Retinal pigment epithelial cell (primary cell): ENCODE data around the gene GDF7.

Experiments used
- DNase-seq: peaks from one replicate; pipeline ENCODE4 v3.0.0-alpha.2; 2010; ENCODE audit warnings: low read depth
- H3K4me3 ChIP-seq: 2 replicates; pipeline ENCODE4 v1.5.1; 2011; ENCODE audit warnings: mild to moderate bottlenecking, low read length, control low read depth, moderate library complexity
- TF ChIP-seq, protein P1 (sequence below): conservative IDR thresholded peaks from 2 replicates; pipeline ENCODE4 v1.5.1; 2011; ENCODE audit warnings: low read depth, low read length, control low read depth, inconsistent platforms

The GDF7 gene

DNA sequence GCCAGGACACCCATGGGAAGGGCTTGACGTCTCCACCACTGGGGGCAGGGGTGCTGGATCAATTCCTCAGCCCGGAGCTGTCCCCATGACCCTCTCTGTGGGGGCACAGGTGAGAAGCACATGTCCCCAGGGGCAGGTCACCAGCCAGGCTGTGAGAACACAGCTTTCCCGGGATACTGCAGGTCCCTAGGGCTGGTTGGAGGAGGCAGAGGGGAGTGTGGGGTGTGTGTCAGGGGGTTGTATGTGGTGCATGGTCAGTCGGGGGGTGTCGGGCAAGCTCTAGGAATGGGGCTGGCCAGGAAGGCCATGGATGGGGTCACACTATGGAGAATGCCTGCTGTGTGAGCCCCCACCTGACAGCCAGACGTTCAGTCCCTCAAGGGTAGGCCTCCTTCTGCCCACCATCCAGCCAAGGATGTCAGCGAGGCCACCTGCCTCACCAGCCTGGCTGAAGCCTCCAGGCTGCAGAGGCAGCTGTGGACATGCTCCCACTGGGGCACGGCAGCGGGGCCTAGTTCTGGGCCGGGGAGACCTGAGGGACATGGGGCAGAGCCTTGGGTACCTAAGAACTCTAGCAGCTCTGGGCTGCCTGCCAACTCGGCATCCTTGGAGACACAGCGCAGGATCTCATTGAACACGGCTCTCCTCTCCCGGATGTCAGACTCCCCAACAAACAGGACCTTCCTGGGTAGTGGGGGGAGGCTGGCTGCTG is 26.4 kb upstream of the GDF7 start:
- TF ChIP-seq, protein P1, sequence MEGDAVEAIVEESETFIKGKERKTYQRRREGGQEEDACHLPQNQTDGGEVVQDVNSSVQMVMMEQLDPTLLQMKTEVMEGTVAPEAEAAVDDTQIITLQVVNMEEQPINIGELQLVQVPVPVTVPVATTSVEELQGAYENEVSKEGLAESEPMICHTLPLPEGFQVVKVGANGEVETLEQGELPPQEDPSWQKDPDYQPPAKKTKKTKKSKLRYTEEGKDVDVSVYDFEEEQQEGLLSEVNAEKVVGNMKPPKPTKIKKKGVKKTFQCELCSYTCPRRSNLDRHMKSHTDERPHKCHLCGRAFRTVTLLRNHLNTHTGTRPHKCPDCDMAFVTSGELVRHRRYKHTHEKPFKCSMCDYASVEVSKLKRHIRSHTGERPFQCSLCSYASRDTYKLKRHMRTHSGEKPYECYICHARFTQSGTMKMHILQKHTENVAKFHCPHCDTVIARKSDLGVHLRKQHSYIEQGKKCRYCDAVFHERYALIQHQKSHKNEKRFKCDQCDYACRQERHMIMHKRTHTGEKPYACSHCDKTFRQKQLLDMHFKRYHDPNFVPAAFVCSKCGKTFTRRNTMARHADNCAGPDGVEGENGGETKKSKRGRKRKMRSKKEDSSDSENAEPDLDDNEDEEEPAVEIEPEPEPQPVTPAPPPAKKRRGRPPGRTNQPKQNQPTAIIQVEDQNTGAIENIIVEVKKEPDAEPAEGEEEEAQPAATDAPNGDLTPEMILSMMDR: no peak
- DNase-seq: no peak
- H3K4me3 ChIP-seq: no peak overlapping the region

DNA sequence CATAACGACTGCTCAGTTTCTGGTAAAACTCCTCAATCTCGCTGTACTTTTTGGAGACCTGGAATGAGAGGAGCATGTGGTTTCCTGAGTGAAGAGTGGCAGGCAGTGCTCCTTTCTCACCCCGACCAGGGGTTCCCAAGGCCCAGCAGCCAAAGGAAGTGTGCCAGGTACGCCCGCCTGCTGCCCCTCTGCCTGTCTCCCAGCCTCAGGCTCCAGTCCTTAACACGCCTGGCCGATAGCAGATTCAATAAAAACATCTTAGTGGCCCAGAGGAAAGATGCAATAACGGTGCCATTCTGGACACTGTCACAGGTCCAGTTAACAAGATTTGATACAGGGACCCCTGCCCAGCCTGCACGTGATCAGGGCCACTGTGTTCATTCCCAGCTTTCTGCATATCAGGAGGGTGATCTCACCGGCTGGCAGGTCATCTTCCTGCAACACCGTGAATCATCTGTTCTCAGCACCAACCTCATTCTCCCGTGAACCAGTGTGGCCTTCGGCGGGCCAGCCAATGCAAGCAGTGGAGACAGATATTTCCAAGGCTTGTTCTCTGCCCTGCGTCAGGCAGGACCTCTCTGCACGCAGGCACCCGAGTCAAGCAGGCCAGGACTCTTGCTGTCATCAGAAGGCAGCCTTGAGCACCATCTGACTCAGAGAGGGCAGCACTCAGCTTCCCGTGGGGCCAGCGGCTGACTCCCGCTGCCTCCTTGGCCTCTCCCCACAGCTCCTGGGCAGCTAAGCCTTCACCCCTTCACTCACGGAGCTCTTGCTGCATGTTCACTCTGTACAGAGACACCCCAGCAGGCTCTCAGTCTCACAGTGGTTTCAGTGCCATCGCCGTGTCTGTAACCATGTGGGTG is 25.6 kb upstream of the GDF7 start:
- TF ChIP-seq, protein P1: no peak
- DNase-seq: no peak
- no peak overlapping the region for H3K4me3 ChIP-seq

DNA sequence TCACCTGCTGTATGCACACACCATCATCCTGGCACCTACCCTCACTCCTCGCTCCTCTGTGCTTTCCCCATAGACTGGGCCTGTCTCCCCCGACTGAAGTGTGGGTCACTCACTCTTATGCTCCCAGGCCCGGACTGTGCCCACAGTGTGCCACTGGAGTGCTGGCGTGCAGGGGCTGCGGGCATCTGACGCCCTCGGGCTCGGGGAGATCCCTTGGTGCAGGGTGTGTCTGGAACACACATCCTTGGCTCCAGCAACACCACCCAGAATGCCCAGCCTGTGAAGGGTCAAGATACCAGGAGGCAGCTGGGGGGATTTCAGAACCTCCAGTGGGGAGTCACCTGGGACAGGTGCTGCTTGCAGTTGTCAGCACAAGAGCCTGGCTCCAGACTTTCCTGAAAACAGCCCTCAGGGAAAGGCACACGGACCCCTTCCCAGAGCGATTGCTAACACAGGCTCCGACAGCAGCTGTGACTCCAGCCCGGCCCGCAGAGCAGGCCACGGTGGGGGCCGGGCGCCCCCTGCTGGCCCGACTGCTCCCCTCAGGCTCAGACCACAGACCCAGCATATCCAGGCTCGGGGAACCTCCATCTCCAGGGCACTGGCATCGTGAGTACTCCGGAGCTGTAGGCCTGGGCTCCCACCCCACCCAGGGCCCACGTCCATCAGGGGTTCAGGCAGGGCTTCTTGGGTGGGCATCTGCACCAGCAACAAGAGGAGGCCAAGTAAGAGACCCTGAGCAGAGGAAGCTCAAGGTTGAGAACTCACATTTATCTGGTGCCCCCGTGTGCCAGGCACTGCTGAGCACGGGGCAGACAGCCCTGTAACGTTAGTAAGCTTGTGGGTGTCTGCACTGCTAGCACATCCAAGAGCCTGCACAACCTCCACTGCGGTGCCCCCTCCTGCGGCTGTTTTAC is 24.6 kb upstream of the GDF7 start:
- TF ChIP-seq, protein P1: peak; percentile 95
- no peak overlapping the region for H3K4me3 ChIP-seq
- DNase-seq: no peak

DNA sequence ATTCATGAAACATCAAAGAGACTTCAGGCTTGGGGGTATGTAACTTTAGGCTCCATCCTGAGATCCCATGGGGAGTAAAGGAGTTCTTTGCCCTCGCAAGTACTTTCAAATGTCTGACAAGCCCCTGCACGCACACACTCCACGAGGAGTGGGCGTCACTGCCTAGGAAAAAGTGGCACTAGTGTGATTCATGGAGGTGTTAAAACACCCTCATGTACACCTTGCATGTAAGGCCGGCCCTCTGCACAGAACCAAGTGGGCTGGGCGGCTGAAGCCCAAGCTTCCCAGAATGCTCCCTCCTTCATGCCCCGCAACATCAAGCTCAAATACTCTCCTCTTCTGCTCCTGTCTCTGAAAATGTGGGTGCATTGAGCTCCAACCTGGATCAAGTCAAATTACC is 23.9 kb upstream of the GDF7 start:
- no peak for DNase-seq
- H3K4me3 ChIP-seq: no peak overlapping the region
- TF ChIP-seq, protein P1: no peak

DNA sequence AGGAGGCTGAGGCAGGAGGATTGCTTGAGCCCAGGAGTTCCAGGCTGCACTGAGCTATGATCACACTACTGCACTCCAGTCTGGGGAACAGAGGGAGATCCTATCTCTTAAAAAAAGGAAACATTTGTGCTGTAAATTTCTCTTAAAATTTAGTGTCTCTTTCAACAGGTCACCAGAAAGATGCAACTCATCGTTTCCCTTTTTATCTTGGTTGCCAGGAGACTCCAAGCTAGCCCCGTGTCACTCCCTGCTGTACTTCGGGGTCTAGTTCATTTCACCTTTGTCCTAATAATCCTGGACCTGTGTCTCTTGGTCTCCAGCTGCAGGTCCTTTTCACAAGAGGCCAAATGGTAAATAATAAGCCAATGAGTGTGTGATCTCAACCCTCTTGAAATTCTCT is 23.1 kb upstream of the GDF7 start:
- DNase-seq: no peak

DNA sequence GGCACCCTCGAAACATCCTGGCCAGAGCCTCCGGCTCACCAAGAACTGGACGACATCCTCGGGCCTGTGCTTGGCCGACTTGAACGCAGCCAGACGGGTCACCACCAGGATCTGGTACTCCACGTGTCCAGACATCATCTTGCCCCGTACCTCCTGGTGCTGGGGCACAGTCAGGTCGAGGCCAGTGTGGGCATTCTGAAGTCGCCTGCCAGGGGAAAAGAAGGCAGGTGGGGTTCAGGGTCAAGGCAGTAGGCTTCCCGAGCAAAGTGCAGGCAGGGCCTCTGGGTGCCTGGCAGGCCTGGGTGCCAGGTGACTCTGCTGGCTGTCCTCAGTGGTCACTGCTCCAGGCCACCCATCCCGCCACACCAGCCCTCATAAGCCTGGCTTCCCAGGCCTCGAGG is 21.6 kb upstream of the GDF7 start:
- H3K4me3 ChIP-seq: no peak overlapping the region
- TF ChIP-seq, protein P1: no peak
- DNase-seq: no peak

More for the DNA sequence above, 23.1 kb upstream of the GDF7 start:
- no peak overlapping the region for H3K4me3 ChIP-seq
- TF ChIP-seq, protein P1: no peak
